Stimulated activated CD8-positive, alpha-beta memory T cell treated with anti-CD3 and anti-CD28 coated beads, Interleukin-15, amount 100 ng/mL, for 4 hours (primary cell): ENCODE data around the gene RBM20.
"Not testable (repeated sequence)": the region's sequence is repeated elsewhere in the genome, so short reads cannot be mapped to it uniquely, and the experiment has no call there.

Source experiments
- DNase-seq, 2 donors: peaks; one replicate each; pipeline ENCODE4 v3.0.0-alpha.2; 2020; ENCODE audit warnings: low read depth in 2 of 2

The RBM20 gene

GRCh38 chr10:110705596-110705995 is 61.5 kb downstream of the RBM20 start:
- not testable (repeated sequence) for DNase-seq

GRCh38 chr10:110706690-110707098 is 62.6 kb downstream of the RBM20 start:
- DNase-seq = no peak

GRCh38 chr10:110708776-110709443 is 64.8 kb downstream of the RBM20 start:
- DNase-seq = no peak

GRCh38 chr10:110709444-110709828 is 65.3 kb downstream of the RBM20 start:
- DNase-seq = no peak

- DNase-seq = no peak
Observed at GRCh38 chr10:110709964-110710587, 65.9 kb downstream of the RBM20 start.

GRCh38 chr10:110710621-110711020 is 66.5 kb downstream of the RBM20 start:
- DNase-seq = no peak

GRCh38 chr10:110711382-110711781 is 67.2 kb downstream of the RBM20 start:
- DNase-seq = no peak

- no peak for DNase-seq
Observed at GRCh38 chr10:110714356-110714755, 70.2 kb downstream of the RBM20 start.

GRCh38 chr10:110717781-110718589 is 73.8 kb downstream of the RBM20 start:
- no peak for DNase-seq

- DNase-seq = no peak
Observed at GRCh38 chr10:110721406-110722038, 77.4 kb downstream of the RBM20 start.

- DNase-seq = no peak
Observed at GRCh38 chr10:110723224-110723891, 79.2 kb downstream of the RBM20 start.

- no peak for DNase-seq
Observed at GRCh38 chr10:110724116-110724921, 80.2 kb downstream of the RBM20 start.

- no peak for DNase-seq
Observed at GRCh38 chr10:110724937-110725336, 80.8 kb downstream of the RBM20 start.

- DNase-seq = no peak
Observed at GRCh38 chr10:110725801-110726630, 81.9 kb downstream of the RBM20 start.

GRCh38 chr10:110727785-110728184 is 83.6 kb downstream of the RBM20 start:
- not testable (repeated sequence) for DNase-seq

GRCh38 chr10:110730345-110731050 is 86.4 kb downstream of the RBM20 start:
- no peak for DNase-seq

GRCh38 chr10:110733218-110733952 is 89.2 kb downstream of the RBM20 start:
- DNase-seq = no peak

- DNase-seq = no peak
Observed at GRCh38 chr10:110735620-110736027, 91.5 kb downstream of the RBM20 start.
